Uterus (tissue), 2 donors: Measurements from ENCODE around the gene ELMO1.

Experiments used
- POLR2A ChIP-seq, 2 donors: fragments of 450-650 bp; IDR thresholded peaks; one replicate each; pipeline ENCODE4 v1.6.1; 2016; ENCODE audit warnings: antibody characterized with exemption in 2 of 2, mild to moderate bottlenecking in 1 of 2, moderate library complexity in 1 of 2
- TF ChIP-seq, protein P1 (sequence below), 4 experiments: fragments of 200-600 bp in 2 of 4; fragments of 450-650 bp in 2 of 4; sonication (generic) in 2 of 4; IDR thresholded peaks; one replicate each; pipeline ENCODE4 v1.5.1; 2016 to 2019; ENCODE audit warnings: antibody characterized with exemption in 4 of 4, mild to moderate bottlenecking in 2 of 4, moderate library complexity in 1 of 4

- TF ChIP-seq, protein P1, sequence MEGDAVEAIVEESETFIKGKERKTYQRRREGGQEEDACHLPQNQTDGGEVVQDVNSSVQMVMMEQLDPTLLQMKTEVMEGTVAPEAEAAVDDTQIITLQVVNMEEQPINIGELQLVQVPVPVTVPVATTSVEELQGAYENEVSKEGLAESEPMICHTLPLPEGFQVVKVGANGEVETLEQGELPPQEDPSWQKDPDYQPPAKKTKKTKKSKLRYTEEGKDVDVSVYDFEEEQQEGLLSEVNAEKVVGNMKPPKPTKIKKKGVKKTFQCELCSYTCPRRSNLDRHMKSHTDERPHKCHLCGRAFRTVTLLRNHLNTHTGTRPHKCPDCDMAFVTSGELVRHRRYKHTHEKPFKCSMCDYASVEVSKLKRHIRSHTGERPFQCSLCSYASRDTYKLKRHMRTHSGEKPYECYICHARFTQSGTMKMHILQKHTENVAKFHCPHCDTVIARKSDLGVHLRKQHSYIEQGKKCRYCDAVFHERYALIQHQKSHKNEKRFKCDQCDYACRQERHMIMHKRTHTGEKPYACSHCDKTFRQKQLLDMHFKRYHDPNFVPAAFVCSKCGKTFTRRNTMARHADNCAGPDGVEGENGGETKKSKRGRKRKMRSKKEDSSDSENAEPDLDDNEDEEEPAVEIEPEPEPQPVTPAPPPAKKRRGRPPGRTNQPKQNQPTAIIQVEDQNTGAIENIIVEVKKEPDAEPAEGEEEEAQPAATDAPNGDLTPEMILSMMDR (IDR thresholded peaks at IDR 0.05) = no peak
- no peak for TF ChIP-seq POLR2A (IDR thresholded peaks at IDR 0.05)
Measured at GRCh38 chr7:36942025-36942424, 506.6 kb downstream of the ELMO1 start.
